Measurements from ENCODE around the gene DNAJC9. TPM values are rescaled to one million over a fixed set of nuclear protein-coding genes. Genes with fewer than 3 reads are reported as not detected.

The DNAJC9 gene
- total and polyA plus RNA-seq, 11 donors, result 5.8 to 11.6 (median 6.8) TPM

GRCh38 chr10:73239908-73240307 is 7.1 kb downstream of the DNAJC9 start:
- Histone ChIP-seq H3K27me3 (no peaks in the 10 kb centered on the region), H3K9me3 (no peaks in the 10 kb centered on the region), H3K36me3 (peaks cover 0 to 97% (median 83%) of the 10 kb centered on the region in 9 donors), H3K27ac (no peak overlapping the region), H3K4me3 (no peak overlapping the region), H3K4me1 (peaks cover 0 to 16% (median under 1%) of the 10 kb centered on the region in 12 donors)
- WGBS, 4 donors, result 87 to 96% (median 92%) methylated on average over 2 of the region's 2 CpGs
- no peak for DNase-seq
- TF ChIP-seq CTCF (IDR thresholded peaks at IDR 0.05) (no peak), POLR2A (IDR thresholded peaks at IDR 0.05) (no peak)
- intact Hi-C loops (cut with DNase I), result no loop called here
- ATAC-seq, result no peak

- intact Hi-C loops (cut with DNase I), result no loop called here
- WGBS, 4 donors, result 90 to 96% (median 94%) methylated on average over 5 of the region's 5 CpGs
- H3K36me3 ChIP-seq, result peaks cover 0 to 95% (median 79%) of the 10 kb centered on the region in 9 donors
Measured at GRCh38 chr10:73238990-73239566, 8.0 kb downstream of the DNAJC9 start.

GRCh38 chr10:73234695-73235094 is 12.4 kb downstream of the DNAJC9 start:
- DNase-seq, result no peak
- peaks cover 0 to 14% (median under 1%) of the 10 kb centered on the region in 12 donors for H3K4me1 ChIP-seq
- no peak overlapping the region for H3K4me3 ChIP-seq
- no peaks in the 10 kb centered on the region for H3K27me3 ChIP-seq
- ATAC-seq, result peak in 3 of 4 donors; percentile 36 to 64 (median 62)
- no peaks in the 10 kb centered on the region for H3K9me3 ChIP-seq
- WGBS, 4 donors, result 55 to 76% (median 67%) methylated on average over 7 of the region's 7 CpGs
- H3K27ac ChIP-seq, result peak overlapping the region in 4 of 12 donors; percentile 4 to 51 (median 19)
- peaks cover 0 to 91% (median 64%) of the 10 kb centered on the region in 9 donors for H3K36me3 ChIP-seq
- intact Hi-C loops (cut with DNase I), result no loop called here
- TF ChIP-seq CTCF (IDR thresholded peaks at IDR 0.05) (no peak), POLR2A (IDR thresholded peaks at IDR 0.05) (no peak)

More at GRCh38 chr10:73238990-73239566, 8.0 kb downstream of the DNAJC9 start:
- H3K9me3 ChIP-seq, result no peaks in the 10 kb centered on the region
- no peak overlapping the region for H3K27ac ChIP-seq
- peaks cover 0 to 7% (median 0%) of the 10 kb centered on the region in 12 donors for H3K4me1 ChIP-seq
- no peak for DNase-seq
- H3K4me3 ChIP-seq, result no peak overlapping the region
- ATAC-seq, result no peak
- no peaks in the 10 kb centered on the region for H3K27me3 ChIP-seq
- TF ChIP-seq CTCF (IDR thresholded peaks at IDR 0.05) (no peak), POLR2A (IDR thresholded peaks at IDR 0.05) (no peak)

- TF ChIP-seq CTCF (IDR thresholded peaks at IDR 0.05) (no peak), POLR2A (IDR thresholded peaks at IDR 0.05) (no peak)
- Histone ChIP-seq H3K4me1 (peaks cover 0 to 14% (median 2%) of the 10 kb centered on the region in 12 donors), H3K4me3 (no peak overlapping the region), H3K9me3 (no peaks in the 10 kb centered on the region), H3K27ac (peak overlapping the region in 7 of 12 donors; percentile 4 to 65 (median 26)), H3K27me3 (no peaks in the 10 kb centered on the region), H3K36me3 (peaks cover 0 to 89% (median 56%) of the 10 kb centered on the region in 9 donors)
- 41 to 58% (median 51%) methylated on average over 2 of the region's 2 CpGs for WGBS, 4 donors
- ATAC-seq (peak in 3 of 4 donors; percentile 14 to 35 (median 27)), DNase-seq (no peak)
- intact Hi-C loops (cut with DNase I), result no loop called here
Measured at GRCh38 chr10:73233883-73234282, 13.2 kb downstream of the DNAJC9 start.

All from heart left ventricle (tissue), 16 donors.